ENCODE data around the gene NAV2.

DNA sequence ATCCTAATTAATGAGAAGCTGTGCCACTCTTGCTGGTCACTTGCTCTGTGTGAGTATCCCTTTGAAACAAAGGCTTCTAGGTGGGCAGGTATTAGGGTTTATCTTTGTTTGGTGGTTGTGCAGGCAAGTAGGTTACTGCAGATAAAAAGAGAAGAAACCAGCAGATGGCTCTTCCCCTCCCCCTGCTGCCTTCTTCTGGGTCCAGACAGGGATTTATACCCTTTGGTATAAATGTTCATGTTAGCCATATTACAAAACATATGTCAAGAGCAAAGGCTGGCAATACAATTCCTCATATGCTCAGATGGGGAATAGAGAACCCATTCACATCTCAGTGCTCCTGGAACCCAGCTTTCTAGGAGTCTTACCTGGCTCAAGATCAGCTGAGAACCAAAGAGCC is 109.9 kb downstream of the NAV2 start:
- TF ChIP-seq, protein P1, sequence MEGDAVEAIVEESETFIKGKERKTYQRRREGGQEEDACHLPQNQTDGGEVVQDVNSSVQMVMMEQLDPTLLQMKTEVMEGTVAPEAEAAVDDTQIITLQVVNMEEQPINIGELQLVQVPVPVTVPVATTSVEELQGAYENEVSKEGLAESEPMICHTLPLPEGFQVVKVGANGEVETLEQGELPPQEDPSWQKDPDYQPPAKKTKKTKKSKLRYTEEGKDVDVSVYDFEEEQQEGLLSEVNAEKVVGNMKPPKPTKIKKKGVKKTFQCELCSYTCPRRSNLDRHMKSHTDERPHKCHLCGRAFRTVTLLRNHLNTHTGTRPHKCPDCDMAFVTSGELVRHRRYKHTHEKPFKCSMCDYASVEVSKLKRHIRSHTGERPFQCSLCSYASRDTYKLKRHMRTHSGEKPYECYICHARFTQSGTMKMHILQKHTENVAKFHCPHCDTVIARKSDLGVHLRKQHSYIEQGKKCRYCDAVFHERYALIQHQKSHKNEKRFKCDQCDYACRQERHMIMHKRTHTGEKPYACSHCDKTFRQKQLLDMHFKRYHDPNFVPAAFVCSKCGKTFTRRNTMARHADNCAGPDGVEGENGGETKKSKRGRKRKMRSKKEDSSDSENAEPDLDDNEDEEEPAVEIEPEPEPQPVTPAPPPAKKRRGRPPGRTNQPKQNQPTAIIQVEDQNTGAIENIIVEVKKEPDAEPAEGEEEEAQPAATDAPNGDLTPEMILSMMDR (optimal IDR thresholded peaks at IDR 0.05 in 1 of 3, IDR thresholded peaks at IDR 0.05 in 1 of 3, conservative IDR thresholded peaks at IDR 0.05 in 1 of 3; ENCODE audit: extremely low read depth in 1 of 3, insufficient read depth in 2 of 3, low read length in 3 of 3), result no peak
- no peak for TF ChIP-seq EZH2 (IDR thresholded peaks at IDR 0.05; ENCODE audit: low read length)
